Measurements from ENCODE around the gene GPR35.

GRCh38 chr2:240591226-240591625, 34.1 kb upstream of the GPR35 start:
- TF ChIP-seq, protein P1, sequence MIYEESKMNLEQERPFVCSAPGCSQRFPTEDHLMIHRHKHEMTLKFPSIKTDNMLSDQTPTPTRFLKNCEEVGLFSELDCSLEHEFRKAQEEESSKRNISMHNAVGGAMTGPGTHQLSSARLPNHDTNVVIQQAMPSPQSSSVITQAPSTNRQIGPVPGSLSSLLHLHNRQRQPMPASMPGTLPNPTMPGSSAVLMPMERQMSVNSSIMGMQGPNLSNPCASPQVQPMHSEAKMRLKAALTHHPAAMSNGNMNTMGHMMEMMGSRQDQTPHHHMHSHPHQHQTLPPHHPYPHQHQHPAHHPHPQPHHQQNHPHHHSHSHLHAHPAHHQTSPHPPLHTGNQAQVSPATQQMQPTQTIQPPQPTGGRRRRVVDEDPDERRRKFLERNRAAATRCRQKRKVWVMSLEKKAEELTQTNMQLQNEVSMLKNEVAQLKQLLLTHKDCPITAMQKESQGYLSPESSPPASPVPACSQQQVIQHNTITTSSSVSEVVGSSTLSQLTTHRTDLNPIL (CRISPR knock-in tag; IDR thresholded peaks at IDR 0.05; ENCODE audit: low read depth) = no peak
- no peak for TF ChIP-seq ZFP30 (CRISPR knock-in tag; IDR thresholded peaks at IDR 0.05)
- no peak for TF ChIP-seq ESRRG (CRISPR knock-in tag; IDR thresholded peaks at IDR 0.05)
- no peak for TF ChIP-seq ZNF70 (CRISPR knock-in tag; IDR thresholded peaks at IDR 0.05)
- no peak for TF ChIP-seq ZC3H10 (CRISPR knock-in tag; IDR thresholded peaks at IDR 0.05)
- TF ChIP-seq, protein P2, sequence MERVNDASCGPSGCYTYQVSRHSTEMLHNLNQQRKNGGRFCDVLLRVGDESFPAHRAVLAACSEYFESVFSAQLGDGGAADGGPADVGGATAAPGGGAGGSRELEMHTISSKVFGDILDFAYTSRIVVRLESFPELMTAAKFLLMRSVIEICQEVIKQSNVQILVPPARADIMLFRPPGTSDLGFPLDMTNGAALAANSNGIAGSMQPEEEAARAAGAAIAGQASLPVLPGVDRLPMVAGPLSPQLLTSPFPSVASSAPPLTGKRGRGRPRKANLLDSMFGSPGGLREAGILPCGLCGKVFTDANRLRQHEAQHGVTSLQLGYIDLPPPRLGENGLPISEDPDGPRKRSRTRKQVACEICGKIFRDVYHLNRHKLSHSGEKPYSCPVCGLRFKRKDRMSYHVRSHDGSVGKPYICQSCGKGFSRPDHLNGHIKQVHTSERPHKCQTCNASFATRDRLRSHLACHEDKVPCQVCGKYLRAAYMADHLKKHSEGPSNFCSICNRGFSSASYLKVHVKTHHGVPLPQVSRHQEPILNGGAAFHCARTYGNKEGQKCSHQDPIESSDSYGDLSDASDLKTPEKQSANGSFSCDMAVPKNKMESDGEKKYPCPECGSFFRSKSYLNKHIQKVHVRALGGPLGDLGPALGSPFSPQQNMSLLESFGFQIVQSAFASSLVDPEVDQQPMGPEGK (CRISPR knock-in tag; IDR thresholded peaks at IDR 0.05; ENCODE audit: borderline replicate concordance) = no peak
- TF ChIP-seq ARNTL (CRISPR knock-in tag; IDR thresholded peaks at IDR 0.05; ENCODE audit: borderline replicate concordance, low read depth) = no peak
- TF ChIP-seq CSDC2 (CRISPR knock-in tag; IDR thresholded peaks at IDR 0.05) = no peak
- TF ChIP-seq, protein P3, sequence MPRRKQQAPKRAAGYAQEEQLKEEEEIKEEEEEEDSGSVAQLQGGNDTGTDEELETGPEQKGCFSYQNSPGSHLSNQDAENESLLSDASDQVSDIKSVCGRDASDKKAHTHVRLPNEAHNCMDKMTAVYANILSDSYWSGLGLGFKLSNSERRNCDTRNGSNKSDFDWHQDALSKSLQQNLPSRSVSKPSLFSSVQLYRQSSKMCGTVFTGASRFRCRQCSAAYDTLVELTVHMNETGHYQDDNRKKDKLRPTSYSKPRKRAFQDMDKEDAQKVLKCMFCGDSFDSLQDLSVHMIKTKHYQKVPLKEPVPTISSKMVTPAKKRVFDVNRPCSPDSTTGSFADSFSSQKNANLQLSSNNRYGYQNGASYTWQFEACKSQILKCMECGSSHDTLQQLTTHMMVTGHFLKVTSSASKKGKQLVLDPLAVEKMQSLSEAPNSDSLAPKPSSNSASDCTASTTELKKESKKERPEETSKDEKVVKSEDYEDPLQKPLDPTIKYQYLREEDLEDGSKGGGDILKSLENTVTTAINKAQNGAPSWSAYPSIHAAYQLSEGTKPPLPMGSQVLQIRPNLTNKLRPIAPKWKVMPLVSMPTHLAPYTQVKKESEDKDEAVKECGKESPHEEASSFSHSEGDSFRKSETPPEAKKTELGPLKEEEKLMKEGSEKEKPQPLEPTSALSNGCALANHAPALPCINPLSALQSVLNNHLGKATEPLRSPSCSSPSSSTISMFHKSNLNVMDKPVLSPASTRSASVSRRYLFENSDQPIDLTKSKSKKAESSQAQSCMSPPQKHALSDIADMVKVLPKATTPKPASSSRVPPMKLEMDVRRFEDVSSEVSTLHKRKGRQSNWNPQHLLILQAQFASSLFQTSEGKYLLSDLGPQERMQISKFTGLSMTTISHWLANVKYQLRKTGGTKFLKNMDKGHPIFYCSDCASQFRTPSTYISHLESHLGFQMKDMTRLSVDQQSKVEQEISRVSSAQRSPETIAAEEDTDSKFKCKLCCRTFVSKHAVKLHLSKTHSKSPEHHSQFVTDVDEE (CRISPR knock-in tag; IDR thresholded peaks at IDR 0.05) = no peak
- no peak for TF ChIP-seq ZFP3 (CRISPR knock-in tag; IDR thresholded peaks at IDR 0.05)
- no peak for TF ChIP-seq SNAI2 (CRISPR knock-in tag; IDR thresholded peaks at IDR 0.05)
- TF ChIP-seq GLIS3 (CRISPR knock-in tag; IDR thresholded peaks at IDR 0.05) = no peak
- TF ChIP-seq PPARA (CRISPR knock-in tag; IDR thresholded peaks at IDR 0.05; ENCODE audit: borderline replicate concordance) = no peak
- TF ChIP-seq, protein P4, sequence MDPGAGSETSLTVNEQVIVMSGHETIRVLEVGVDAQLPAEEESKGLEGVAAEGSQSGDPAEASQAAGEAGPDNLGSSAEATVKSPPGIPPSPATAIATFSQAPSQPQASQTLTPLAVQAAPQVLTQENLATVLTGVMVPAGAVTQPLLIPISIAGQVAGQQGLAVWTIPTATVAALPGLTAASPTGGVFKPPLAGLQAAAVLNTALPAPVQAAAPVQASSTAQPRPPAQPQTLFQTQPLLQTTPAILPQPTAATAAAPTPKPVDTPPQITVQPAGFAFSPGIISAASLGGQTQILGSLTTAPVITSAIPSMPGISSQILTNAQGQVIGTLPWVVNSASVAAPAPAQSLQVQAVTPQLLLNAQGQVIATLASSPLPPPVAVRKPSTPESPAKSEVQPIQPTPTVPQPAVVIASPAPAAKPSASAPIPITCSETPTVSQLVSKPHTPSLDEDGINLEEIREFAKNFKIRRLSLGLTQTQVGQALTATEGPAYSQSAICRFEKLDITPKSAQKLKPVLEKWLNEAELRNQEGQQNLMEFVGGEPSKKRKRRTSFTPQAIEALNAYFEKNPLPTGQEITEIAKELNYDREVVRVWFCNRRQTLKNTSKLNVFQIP (CRISPR knock-in tag; IDR thresholded peaks at IDR 0.05; ENCODE audit: borderline replicate concordance, low read depth) = no peak
